ENCODE data around the gene S100B. TPM values are rescaled to one million over a fixed set of nuclear protein-coding genes. Genes with fewer than 3 reads are reported as not detected.
A peak's percentile ranks its signal among the peaks of the same experiment; 100 is the strongest.

The S100B gene
- total and polyA plus RNA-seq, 2 of the 13 experiments (the other 11 are each of a cell fraction or from before 2014, with no cell fraction given) = not detected

DNA sequence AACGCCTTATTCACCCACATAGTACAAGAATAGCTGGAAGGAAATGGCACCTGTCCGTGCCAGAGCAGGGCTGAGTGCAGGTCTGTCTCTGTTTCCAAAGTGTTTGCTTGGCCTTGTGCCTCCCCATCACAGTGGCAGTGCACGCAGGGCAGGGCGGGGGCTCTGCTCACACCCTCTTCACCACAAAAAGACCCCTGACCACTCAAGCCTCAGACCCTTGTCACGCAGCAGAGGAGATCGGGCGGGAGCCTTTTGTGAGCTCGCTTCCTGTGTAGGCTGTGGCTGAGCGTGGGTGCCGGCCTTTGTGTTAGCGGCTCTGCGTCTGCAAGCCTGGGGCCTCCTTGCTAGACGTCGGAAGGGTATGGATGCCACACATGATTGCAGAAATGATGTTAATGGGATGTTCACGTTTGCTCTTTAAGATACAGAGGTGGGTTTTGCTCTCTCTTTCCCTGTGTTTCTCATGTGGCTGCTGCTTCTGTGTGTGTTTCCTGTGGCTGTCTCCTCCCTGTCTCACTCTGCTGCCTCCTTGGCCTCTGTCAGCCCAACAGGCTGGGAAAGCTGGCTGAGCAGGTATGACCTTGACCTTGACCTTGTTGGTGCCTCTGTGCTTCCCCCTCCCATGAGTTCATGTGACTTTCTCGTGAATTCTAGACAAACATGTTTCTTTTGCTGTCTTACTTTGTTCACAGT lies 45.4 kb downstream of the S100B start (continued):
- TF ChIP-seq, protein P1, sequence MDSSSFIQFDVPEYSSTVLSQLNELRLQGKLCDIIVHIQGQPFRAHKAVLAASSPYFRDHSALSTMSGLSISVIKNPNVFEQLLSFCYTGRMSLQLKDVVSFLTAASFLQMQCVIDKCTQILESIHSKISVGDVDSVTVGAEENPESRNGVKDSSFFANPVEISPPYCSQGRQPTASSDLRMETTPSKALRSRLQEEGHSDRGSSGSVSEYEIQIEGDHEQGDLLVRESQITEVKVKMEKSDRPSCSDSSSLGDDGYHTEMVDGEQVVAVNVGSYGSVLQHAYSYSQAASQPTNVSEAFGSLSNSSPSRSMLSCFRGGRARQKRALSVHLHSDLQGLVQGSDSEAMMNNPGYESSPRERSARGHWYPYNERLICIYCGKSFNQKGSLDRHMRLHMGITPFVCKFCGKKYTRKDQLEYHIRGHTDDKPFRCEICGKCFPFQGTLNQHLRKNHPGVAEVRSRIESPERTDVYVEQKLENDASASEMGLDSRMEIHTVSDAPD (CRISPR knock-in tag; IDR thresholded peaks at IDR 0.05) = no peak
- TF ChIP-seq, protein P2, sequence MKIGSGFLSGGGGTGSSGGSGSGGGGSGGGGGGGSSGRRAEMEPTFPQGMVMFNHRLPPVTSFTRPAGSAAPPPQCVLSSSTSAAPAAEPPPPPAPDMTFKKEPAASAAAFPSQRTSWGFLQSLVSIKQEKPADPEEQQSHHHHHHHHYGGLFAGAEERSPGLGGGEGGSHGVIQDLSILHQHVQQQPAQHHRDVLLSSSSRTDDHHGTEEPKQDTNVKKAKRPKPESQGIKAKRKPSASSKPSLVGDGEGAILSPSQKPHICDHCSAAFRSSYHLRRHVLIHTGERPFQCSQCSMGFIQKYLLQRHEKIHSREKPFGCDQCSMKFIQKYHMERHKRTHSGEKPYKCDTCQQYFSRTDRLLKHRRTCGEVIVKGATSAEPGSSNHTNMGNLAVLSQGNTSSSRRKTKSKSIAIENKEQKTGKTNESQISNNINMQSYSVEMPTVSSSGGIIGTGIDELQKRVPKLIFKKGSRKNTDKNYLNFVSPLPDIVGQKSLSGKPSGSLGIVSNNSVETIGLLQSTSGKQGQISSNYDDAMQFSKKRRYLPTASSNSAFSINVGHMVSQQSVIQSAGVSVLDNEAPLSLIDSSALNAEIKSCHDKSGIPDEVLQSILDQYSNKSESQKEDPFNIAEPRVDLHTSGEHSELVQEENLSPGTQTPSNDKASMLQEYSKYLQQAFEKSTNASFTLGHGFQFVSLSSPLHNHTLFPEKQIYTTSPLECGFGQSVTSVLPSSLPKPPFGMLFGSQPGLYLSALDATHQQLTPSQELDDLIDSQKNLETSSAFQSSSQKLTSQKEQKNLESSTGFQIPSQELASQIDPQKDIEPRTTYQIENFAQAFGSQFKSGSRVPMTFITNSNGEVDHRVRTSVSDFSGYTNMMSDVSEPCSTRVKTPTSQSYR (CRISPR knock-in tag; IDR thresholded peaks at IDR 0.05; ENCODE audit: borderline replicate concordance) = peak; percentile 69; the same call in 1 of the 2 replicates
- TF ChIP-seq ZNF672 (CRISPR knock-in tag; IDR thresholded peaks at IDR 0.05) (no peak), KDM4B (CRISPR knock-in tag; IDR thresholded peaks at IDR 0.05) (no peak), ZNF180 (CRISPR knock-in tag; IDR thresholded peaks at IDR 0.05; ENCODE audit: borderline replicate concordance, low read depth) (no peak), GABPA (IDR thresholded peaks at IDR 0.05; ENCODE audit: low read depth, low read length) (no peak), GABPA (CRISPR knock-in tag; IDR thresholded peaks at IDR 0.05; ENCODE audit: low read depth) (peak; percentile 32; the same call in 1 of the 2 replicates), IRX3 (CRISPR knock-in tag; IDR thresholded peaks at IDR 0.05; ENCODE audit: borderline replicate concordance, low read depth) (no peak), SAP130 (CRISPR knock-in tag; IDR thresholded peaks at IDR 0.05; ENCODE audit: low read depth) (peak; percentile 55; the same call in 1 of the 2 replicates), BORCS8-MEF2B (CRISPR knock-in tag; IDR thresholded peaks at IDR 0.05) (no peak), ZNF12 (CRISPR knock-in tag; IDR thresholded peaks at IDR 0.05) (no peak)
- TF ChIP-seq, protein P3, sequence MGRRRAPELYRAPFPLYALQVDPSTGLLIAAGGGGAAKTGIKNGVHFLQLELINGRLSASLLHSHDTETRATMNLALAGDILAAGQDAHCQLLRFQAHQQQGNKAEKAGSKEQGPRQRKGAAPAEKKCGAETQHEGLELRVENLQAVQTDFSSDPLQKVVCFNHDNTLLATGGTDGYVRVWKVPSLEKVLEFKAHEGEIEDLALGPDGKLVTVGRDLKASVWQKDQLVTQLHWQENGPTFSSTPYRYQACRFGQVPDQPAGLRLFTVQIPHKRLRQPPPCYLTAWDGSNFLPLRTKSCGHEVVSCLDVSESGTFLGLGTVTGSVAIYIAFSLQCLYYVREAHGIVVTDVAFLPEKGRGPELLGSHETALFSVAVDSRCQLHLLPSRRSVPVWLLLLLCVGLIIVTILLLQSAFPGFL (CRISPR knock-in tag; IDR thresholded peaks at IDR 0.05) = no peak
- TF ChIP-seq, protein P4, sequence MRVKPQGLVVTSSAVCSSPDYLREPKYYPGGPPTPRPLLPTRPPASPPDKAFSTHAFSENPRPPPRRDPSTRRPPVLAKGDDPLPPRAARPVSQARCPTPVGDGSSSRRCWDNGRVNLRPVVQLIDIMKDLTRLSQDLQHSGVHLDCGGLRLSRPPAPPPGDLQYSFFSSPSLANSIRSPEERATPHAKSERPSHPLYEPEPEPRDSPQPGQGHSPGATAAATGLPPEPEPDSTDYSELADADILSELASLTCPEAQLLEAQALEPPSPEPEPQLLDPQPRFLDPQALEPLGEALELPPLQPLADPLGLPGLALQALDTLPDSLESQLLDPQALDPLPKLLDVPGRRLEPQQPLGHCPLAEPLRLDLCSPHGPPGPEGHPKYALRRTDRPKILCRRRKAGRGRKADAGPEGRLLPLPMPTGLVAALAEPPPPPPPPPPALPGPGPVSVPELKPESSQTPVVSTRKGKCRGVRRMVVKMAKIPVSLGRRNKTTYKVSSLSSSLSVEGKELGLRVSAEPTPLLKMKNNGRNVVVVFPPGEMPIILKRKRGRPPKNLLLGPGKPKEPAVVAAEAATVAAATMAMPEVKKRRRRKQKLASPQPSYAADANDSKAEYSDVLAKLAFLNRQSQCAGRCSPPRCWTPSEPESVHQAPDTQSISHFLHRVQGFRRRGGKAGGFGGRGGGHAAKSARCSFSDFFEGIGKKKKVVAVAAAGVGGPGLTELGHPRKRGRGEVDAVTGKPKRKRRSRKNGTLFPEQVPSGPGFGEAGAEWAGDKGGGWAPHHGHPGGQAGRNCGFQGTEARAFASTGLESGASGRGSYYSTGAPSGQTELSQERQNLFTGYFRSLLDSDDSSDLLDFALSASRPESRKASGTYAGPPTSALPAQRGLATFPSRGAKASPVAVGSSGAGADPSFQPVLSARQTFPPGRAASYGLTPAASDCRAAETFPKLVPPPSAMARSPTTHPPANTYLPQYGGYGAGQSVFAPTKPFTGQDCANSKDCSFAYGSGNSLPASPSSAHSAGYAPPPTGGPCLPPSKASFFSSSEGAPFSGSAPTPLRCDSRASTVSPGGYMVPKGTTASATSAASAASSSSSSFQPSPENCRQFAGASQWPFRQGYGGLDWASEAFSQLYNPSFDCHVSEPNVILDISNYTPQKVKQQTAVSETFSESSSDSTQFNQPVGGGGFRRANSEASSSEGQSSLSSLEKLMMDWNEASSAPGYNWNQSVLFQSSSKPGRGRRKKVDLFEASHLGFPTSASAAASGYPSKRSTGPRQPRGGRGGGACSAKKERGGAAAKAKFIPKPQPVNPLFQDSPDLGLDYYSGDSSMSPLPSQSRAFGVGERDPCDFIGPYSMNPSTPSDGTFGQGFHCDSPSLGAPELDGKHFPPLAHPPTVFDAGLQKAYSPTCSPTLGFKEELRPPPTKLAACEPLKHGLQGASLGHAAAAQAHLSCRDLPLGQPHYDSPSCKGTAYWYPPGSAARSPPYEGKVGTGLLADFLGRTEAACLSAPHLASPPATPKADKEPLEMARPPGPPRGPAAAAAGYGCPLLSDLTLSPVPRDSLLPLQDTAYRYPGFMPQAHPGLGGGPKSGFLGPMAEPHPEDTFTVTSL (CRISPR knock-in tag; IDR thresholded peaks at IDR 0.05; ENCODE audit: borderline replicate concordance) = no peak
- TF ChIP-seq, protein P5, sequence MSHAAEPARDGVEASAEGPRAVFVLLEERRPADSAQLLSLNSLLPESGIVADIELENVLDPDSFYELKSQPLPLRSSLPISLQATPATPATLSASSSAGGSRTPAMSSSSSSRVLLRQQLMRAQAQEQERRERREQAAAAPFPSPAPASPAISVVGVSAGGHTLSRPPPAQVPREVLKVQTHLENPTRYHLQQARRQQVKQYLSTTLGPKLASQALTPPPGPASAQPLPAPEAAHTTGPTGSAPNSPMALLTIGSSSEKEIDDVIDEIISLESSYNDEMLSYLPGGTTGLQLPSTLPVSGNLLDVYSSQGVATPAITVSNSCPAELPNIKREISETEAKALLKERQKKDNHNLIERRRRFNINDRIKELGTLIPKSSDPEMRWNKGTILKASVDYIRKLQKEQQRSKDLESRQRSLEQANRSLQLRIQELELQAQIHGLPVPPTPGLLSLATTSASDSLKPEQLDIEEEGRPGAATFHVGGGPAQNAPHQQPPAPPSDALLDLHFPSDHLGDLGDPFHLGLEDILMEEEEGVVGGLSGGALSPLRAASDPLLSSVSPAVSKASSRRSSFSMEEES (CRISPR knock-in tag; IDR thresholded peaks at IDR 0.05) = peak; percentile 78
- TF ChIP-seq, protein P6, sequence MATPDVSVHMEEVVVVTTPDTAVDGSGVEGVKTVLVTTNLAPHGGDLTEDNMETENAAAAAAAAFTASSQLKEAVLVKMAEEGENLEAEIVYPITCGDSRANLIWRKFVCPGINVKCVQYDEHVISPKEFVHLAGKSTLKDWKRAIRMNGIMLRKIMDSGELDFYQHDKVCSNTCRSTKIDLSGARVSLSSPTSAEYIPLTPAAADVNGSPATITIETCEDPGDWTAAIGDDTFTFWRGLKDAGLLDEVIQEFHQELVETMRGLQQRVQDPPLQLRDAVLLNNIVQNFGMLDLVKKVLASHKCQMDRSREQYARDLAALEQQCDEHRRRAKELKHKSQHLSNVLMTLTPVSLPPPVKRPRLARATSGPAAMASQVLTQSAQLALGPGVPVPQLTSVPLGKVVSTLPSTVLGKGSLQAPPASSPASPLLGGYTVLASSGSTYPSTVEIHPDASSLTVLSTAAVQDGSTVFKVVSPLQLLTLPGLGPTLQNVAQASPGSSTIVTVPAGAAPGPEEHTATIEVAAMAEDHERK (CRISPR knock-in tag; IDR thresholded peaks at IDR 0.05; ENCODE audit: low read depth) = no peak

Measured in HepG2 (cell line).